ENCODE measurements around the gene THOC5. TPM values are rescaled to one million over a fixed set of nuclear protein-coding genes. Genes with fewer than 3 reads are reported as not detected.
"Not testable (repeated sequence)": the region's sequence is repeated elsewhere in the genome, so short reads cannot be mapped to it uniquely, and the experiment has no call there.

Gene THOC5
- polyA plus RNA-seq, 1 donor from 2014 or later: 33.4 TPM

- H3K27me3 ChIP-seq (ENCODE audit: insufficient read depth, low read depth, low read length): no peaks in the 10 kb centered on the region
Measured at GRCh38 chr22:29587938-29588699, 34.6 kb upstream of the THOC5 start.

GRCh38 chr22:29586193-29586705, 32.7 kb upstream of the THOC5 start:
- H3K27me3 ChIP-seq (ENCODE audit: insufficient read depth, low read depth, low read length); H2AFZ ChIP-seq (ENCODE audit: low read depth, low read length); H4K20me1 ChIP-seq (ENCODE audit: insufficient read depth); H3K4me3 ChIP-seq (ENCODE audit: low read length); H3K36me3 ChIP-seq (ENCODE audit: insufficient read depth, low read length); H3K4me2 ChIP-seq (ENCODE audit: low read length); H3K79me2 ChIP-seq (replicated peaks; ENCODE audit: insufficient read depth, low read length); H3K9me2 ChIP-seq (ENCODE audit: insufficient read depth, low read length); H3K27ac ChIP-seq (ENCODE audit: low read length); H3K9me3 ChIP-seq (ENCODE audit: low read length); H3K9ac ChIP-seq (ENCODE audit: low read length); H3F3A ChIP-seq (ENCODE audit: insufficient read depth, low read length, poor library complexity, severe bottlenecking): not testable (repeated sequence)

More at GRCh38 chr22:29587938-29588699, 34.6 kb upstream of the THOC5 start:
- no peak for TF ChIP-seq TAF1 (IDR thresholded peaks at IDR 0.05; ENCODE audit: low read depth)
- TF ChIP-seq MXI1 (conservative IDR thresholded peaks at IDR 0.05; ENCODE audit: poor library complexity, severe bottlenecking): no peak
- TF ChIP-seq, protein P1, sequence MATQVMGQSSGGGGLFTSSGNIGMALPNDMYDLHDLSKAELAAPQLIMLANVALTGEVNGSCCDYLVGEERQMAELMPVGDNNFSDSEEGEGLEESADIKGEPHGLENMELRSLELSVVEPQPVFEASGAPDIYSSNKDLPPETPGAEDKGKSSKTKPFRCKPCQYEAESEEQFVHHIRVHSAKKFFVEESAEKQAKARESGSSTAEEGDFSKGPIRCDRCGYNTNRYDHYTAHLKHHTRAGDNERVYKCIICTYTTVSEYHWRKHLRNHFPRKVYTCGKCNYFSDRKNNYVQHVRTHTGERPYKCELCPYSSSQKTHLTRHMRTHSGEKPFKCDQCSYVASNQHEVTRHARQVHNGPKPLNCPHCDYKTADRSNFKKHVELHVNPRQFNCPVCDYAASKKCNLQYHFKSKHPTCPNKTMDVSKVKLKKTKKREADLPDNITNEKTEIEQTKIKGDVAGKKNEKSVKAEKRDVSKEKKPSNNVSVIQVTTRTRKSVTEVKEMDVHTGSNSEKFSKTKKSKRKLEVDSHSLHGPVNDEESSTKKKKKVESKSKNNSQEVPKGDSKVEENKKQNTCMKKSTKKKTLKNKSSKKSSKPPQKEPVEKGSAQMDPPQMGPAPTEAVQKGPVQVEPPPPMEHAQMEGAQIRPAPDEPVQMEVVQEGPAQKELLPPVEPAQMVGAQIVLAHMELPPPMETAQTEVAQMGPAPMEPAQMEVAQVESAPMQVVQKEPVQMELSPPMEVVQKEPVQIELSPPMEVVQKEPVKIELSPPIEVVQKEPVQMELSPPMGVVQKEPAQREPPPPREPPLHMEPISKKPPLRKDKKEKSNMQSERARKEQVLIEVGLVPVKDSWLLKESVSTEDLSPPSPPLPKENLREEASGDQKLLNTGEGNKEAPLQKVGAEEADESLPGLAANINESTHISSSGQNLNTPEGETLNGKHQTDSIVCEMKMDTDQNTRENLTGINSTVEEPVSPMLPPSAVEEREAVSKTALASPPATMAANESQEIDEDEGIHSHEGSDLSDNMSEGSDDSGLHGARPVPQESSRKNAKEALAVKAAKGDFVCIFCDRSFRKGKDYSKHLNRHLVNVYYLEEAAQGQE (IDR thresholded peaks at IDR 0.05; ENCODE audit: borderline replicate concordance): no peak
- no peak for TF ChIP-seq EZH2 (IDR thresholded peaks at IDR 0.05; ENCODE audit: borderline replicate concordance, insufficient read depth, low read length, poor library complexity, severe bottlenecking)
- TF ChIP-seq, protein P2, sequence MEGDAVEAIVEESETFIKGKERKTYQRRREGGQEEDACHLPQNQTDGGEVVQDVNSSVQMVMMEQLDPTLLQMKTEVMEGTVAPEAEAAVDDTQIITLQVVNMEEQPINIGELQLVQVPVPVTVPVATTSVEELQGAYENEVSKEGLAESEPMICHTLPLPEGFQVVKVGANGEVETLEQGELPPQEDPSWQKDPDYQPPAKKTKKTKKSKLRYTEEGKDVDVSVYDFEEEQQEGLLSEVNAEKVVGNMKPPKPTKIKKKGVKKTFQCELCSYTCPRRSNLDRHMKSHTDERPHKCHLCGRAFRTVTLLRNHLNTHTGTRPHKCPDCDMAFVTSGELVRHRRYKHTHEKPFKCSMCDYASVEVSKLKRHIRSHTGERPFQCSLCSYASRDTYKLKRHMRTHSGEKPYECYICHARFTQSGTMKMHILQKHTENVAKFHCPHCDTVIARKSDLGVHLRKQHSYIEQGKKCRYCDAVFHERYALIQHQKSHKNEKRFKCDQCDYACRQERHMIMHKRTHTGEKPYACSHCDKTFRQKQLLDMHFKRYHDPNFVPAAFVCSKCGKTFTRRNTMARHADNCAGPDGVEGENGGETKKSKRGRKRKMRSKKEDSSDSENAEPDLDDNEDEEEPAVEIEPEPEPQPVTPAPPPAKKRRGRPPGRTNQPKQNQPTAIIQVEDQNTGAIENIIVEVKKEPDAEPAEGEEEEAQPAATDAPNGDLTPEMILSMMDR (IDR thresholded peaks at IDR 0.05; ENCODE audit: poor library complexity, severe bottlenecking): no peak
- no peak for TF ChIP-seq RAD21 (conservative IDR thresholded peaks at IDR 0.05)
- TF ChIP-seq SMC3 (conservative IDR thresholded peaks at IDR 0.05; ENCODE audit: poor library complexity): no peak
- no peak for TF ChIP-seq EP300 (conservative IDR thresholded peaks at IDR 0.05; ENCODE audit: poor library complexity, severe bottlenecking)
- no peak for TF ChIP-seq POLR2AphosphoS5 (IDR thresholded peaks at IDR 0.05)
- no peaks in the 10 kb centered on the region for H3F3A ChIP-seq (ENCODE audit: insufficient read depth, low read length, poor library complexity, severe bottlenecking)
- H3K4me3 ChIP-seq (ENCODE audit: low read length): no peak overlapping the region
- no peaks in the 10 kb centered on the region for H4K20me1 ChIP-seq (ENCODE audit: insufficient read depth)
- no peak overlapping the region for H2AFZ ChIP-seq (ENCODE audit: low read depth, low read length)
- no peaks in the 10 kb centered on the region for H3K9me3 ChIP-seq (ENCODE audit: low read length)
- no peaks in the 10 kb centered on the region for H3K79me2 ChIP-seq (replicated peaks; ENCODE audit: insufficient read depth, low read length)
- H3K9me2 ChIP-seq (ENCODE audit: insufficient read depth, low read length): no peaks in the 10 kb centered on the region
- H3K4me2 ChIP-seq (ENCODE audit: low read length): no peak overlapping the region
- H3K9ac ChIP-seq (ENCODE audit: low read length): no peak overlapping the region
- no peak overlapping the region for H3K27ac ChIP-seq (ENCODE audit: low read length)
- H3K36me3 ChIP-seq (ENCODE audit: insufficient read depth, low read length): no peaks in the 10 kb centered on the region
